ENCODE results near the gene CLCNKA. TPM values are rescaled to one million over a fixed set of nuclear protein-coding genes. Genes with fewer than 3 reads are reported as not detected.

The CLCNKA gene
- polyA plus RNA-seq, 1 of the 3 experiments (the other 2 are of a cell fraction) = 0.03 TPM

- H3K79me2 ChIP-seq (ENCODE audit: insufficient read depth) = no peaks in the 10 kb centered on the region
- H3K4me1 ChIP-seq (ENCODE audit: control insufficient read depth in 1 of 2, insufficient read depth in 2 of 2, low read depth in 1 of 2, low read length in 1 of 2) = peaks cover 0 to 6% of the 10 kb centered on the region in 2 experiments; a peak in 1 of 4 replicates
- no peaks in the 10 kb centered on the region for H3K27me3 ChIP-seq (ENCODE audit: insufficient read depth)
- no peak overlapping the region for H3K27ac ChIP-seq (ENCODE audit: low read depth in 2 of 2, low read length in 1 of 2)
- 90% methylated on average over 9 of the region's 13 CpGs for WGBS (ENCODE audit: low lambda C conversion rate)
- H3F3A ChIP-seq (replicated peaks; ENCODE audit: insufficient read depth) = peaks cover 3% of the 10 kb centered on the region
- ChIA-PET CTCF (interaction anchor here (1.0 to 5.0 kb wide), 5 partner anchors 11 to 296 kb away, joined by 3 to 24 read pairs (median 3); no protein-coding TSS in a partner anchor), POLR2A (no interaction called here)
- no peak for DNase-seq
- H3K4me3 ChIP-seq (ENCODE audit: low read depth in 2 of 2, low read length in 1 of 2) = no peak overlapping the region
- H3K4me2 ChIP-seq = no peak overlapping the region
- no peaks in the 10 kb centered on the region for H3K9me2 ChIP-seq
- H3K9ac ChIP-seq = no peak overlapping the region
- H4K20me1 ChIP-seq (ENCODE audit: insufficient read depth) = no peaks in the 10 kb centered on the region
- no peaks in the 10 kb centered on the region for H3K36me3 ChIP-seq (replicated peaks in 1 of 2; ENCODE audit: control insufficient read depth in 1 of 2, insufficient read depth in 2 of 2, low read length in 1 of 2)
- no peak overlapping the region for H2AFZ ChIP-seq (ENCODE audit: low read depth)
- TF ChIP-seq EZH2phosphoT487 (IDR thresholded peaks at IDR 0.05; ENCODE audit: borderline replicate concordance, low read depth) (no peak), REST (IDR thresholded peaks at IDR 0.05; ENCODE audit: low read depth, low read length) (no peak), POLR2AphosphoS5 (IDR thresholded peaks at IDR 0.05; ENCODE audit: low read depth, low read length) (no peak), RXRA (IDR thresholded peaks at IDR 0.05; ENCODE audit: borderline replicate concordance, low read depth) (no peak), GABPA (IDR thresholded peaks at IDR 0.05; ENCODE audit: low read depth) (no peak)
- H3K9me3 ChIP-seq = no peaks in the 10 kb centered on the region
These were observed 46.1 kb downstream of the CLCNKA start for GRCh38 chr1:16067933-16068332.

- CTCF ChIA-PET = interaction anchor here (0.8 to 5.0 kb wide), 5 partner anchors 10 to 265 kb away, joined by 3 to 24 read pairs (median 4); no protein-coding TSS in a partner anchor
- Histone ChIP-seq H3K9ac (no peak overlapping the region), H3K79me2 (ENCODE audit: insufficient read depth) (no peaks in the 10 kb centered on the region), H3K27ac (ENCODE audit: low read depth in 2 of 2, low read length in 1 of 2) (no peak overlapping the region), H3F3A (replicated peaks; ENCODE audit: insufficient read depth) (peaks cover 3% of the 10 kb centered on the region), H4K20me1 (ENCODE audit: insufficient read depth) (no peaks in the 10 kb centered on the region), H3K4me1 (ENCODE audit: control insufficient read depth in 1 of 2, insufficient read depth in 2 of 2, low read depth in 1 of 2, low read length in 1 of 2) (peaks cover 0 to 8% of the 10 kb centered on the region in 2 experiments; a peak in 1 of 4 replicates), H3K27me3 (ENCODE audit: insufficient read depth) (no peaks in the 10 kb centered on the region), H2AFZ (ENCODE audit: low read depth) (no peak overlapping the region), H3K36me3 (replicated peaks in 1 of 2; ENCODE audit: control insufficient read depth in 1 of 2, insufficient read depth in 2 of 2, low read length in 1 of 2) (no peaks in the 10 kb centered on the region), H3K4me3 (ENCODE audit: low read depth in 2 of 2, low read length in 1 of 2) (no peak overlapping the region), H3K4me2 (no peak overlapping the region), H3K9me2 (no peaks in the 10 kb centered on the region), H3K9me3 (no peaks in the 10 kb centered on the region)
- 84% methylated on average over 6 of the region's 11 CpGs for WGBS (ENCODE audit: low lambda C conversion rate)
- TF ChIP-seq POLR2AphosphoS5 (IDR thresholded peaks at IDR 0.05; ENCODE audit: low read depth, low read length) = no peak
- no peak for DNase-seq
- POLR2A ChIA-PET = no interaction called here
These were observed 46.8 kb downstream of the CLCNKA start for GRCh38 chr1:16068356-16069270.
